Stimulated activated CD4-positive, alpha-beta T cell treated with anti-CD3 and anti-CD28 coated beads, Interleukin-15, amount 100 ng/mL, for 48 hours (primary cell): ENCODE data around the gene HRC.
"Not testable (repeated sequence)": the region's sequence is repeated elsewhere in the genome, so short reads cannot be mapped to it uniquely, and the experiment has no call there.

Source experiments
- DNase-seq, 2 donors: peaks; one replicate each; pipeline ENCODE4 v3.0.0-alpha.2; 2020; ENCODE audit warnings: low read depth in 2 of 2

Gene HRC

DNA sequence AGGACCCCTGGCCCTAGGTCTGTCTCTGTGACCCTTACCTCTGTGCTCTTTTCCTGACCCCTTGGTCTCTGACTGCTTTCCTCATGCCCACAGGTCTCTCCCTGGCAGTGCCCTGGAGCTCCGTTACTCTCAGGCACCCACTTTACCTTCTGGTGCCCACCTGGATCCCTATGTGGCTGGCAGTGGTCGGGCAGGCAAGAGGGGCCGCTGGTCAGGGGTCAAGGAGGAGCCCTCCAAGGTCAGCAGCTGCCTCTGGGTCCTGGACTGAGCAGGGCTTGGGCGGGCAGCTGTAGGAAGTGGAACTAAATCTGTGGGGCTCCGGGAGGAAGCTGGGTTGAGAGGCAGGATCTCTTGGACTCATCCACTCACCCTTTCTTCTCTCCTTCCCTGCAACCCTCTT is 19.5 kb downstream of the HRC start:
- DNase-seq: no peak

DNA sequence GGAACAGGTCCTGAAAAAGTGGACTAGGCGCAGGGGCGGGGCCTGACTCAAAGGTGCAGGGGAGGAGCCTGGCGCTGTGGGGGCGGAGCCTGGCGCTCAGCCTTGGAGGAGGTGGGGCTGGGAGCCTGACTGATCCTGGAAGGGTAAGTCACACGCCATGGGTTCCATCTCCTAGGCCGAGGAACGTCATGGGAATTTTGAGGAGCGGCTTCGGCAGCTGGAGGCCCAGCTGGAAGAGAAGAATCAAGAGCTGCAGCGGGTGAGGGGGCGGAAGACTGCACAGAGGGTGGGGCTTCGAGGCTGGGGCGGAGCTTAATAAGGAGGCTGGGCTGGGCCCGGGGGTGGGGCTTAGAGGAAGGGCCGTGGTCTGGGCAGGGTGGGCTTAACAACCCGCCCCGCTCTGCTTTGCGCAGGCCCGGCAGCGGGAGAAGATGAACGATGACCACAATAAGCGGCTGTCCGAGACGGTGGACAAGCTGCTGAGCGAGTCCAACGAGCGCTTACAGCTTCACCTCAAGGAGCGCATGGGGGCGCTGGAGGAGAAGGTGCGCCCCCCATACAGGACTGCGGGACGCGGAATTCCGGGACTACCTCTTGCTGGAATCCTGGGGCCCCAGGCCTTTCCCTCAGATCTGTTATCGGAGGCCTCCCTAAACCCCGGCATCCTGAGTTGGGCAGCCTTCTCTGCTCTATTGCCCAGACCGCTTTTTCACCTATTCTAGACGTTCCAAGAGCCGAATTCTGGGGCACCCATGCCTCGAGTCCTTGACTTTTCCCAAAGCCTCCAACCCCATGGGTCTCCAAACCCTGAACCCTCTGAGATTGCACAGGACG is 21.4 kb downstream of the HRC start:
- DNase-seq: peak in 1 of 2 donors; percentile 58

DNA sequence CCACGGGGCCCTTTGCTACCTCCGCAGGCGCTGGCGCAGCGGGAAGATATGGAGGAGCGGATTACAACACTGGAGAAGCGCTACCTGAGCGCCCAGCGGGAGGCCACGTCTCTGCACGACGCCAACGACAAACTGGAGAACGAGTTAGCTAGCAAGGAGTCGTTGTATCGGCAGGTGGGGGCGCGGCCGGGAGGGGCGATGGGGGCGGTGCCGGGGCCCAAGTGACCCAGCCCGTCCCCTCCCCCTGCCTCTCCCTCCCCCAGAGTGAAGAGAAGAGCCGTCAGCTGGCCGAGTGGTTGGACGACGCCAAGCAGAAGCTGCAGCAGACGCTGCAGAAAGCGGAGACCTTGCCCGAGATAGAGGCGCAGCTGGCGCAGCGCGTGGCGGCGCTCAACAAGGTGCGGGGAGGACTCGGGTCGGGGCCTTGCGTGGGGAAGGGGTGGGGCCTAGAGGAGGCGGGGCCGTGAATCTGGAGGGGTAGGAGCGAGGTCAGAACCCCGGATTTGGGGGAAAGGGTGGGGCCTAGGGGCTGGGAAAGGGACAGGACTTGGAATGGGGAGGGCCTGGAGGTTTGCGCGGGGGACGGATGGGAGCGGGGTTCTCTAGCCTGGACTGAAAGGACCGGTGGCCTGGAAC is 22.1 kb downstream of the HRC start:
- no peak for DNase-seq

GRCh38 chr19:49130325-49130724 is 24.9 kb downstream of the HRC start:
- DNase-seq: no peak

DNA sequence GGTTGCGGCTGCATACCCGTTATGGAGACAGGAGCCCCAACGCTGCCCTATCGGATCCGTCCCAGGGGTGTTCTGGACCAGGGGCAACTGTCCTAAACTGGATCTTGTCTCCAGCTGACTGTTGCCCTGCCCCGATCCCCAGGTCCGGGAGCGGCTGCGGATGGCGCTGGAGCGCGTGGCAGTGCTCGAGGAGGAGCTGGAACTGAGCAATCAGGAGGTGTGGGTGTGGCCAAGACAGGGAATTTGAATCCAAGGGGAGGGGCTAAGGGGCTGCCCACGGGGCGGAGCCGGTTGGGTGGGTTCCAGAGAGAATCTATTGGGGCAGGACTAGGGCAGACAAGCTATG is 26.0 kb downstream of the HRC start:
- DNase-seq: no peak

- no peak for DNase-seq
Measured at GRCh38 chr19:49128545-49129237, 26.5 kb downstream of the HRC start.

GRCh38 chr19:49127674-49128544 is 27.3 kb downstream of the HRC start:
- peak; percentile 93 to 94 for DNase-seq

- DNase-seq: not testable (repeated sequence)
Measured at GRCh38 chr19:49127225-49127624, 28.0 kb downstream of the HRC start.

DNA sequence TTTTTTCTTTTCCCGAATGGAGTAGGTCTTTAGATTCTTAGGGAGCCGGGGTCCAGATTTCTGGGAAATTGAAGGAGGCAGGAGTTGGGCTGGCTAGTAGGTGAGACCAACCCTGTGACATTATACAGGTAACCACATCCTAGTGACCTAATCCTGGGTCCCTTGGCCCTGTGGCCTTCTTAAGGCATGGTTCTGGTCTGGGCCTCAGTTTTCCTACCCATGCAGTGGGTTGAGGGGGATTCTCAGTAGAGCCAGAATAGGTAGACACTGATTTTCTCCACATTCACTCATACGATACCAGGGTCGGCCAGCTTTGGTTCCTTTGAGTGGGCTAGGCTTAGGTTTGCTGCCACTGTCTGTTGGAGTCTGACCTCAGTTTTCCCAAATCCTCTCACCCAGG is 28.6 kb downstream of the HRC start:
- DNase-seq: no peak

- DNase-seq: no peak
Measured at GRCh38 chr19:49125025-49125731, 30.0 kb downstream of the HRC start.

- DNase-seq: not testable (repeated sequence)
Measured at GRCh38 chr19:49123285-49123684, 31.9 kb downstream of the HRC start.

- DNase-seq: not testable (repeated sequence)
Measured at GRCh38 chr19:49121841-49122240, 33.4 kb downstream of the HRC start.

DNA sequence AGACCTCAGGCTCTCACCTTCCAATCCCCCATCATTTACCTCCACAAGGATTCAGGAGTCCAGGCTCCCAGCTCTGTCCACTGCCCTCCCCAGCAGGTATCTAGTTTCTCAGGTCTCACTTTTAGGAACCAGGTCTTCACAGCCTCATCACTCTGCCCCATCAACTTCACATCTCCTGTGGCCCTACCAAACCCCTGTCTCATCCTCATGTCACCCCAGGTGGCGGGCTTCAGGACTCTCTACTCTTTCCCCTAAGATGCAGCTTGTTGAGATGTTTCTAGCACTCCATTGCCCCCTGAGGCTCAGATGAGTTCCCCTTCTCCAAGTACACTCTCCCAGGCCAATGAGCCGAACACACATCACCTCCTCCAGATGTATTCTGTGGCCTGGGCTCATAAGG is 34.3 kb downstream of the HRC start:
- no peak for DNase-seq

- no peak for DNase-seq
Measured at GRCh38 chr19:49120325-49120683, 34.9 kb downstream of the HRC start.

- DNase-seq: no peak
Measured at GRCh38 chr19:49119411-49120324, 35.5 kb downstream of the HRC start, which contains the start of gene PPFIA3. PPFIA3 (plus strand) TSS chr19:49119544; CDS start chr19:49127874, 8,330 bp downstream.

DNA sequence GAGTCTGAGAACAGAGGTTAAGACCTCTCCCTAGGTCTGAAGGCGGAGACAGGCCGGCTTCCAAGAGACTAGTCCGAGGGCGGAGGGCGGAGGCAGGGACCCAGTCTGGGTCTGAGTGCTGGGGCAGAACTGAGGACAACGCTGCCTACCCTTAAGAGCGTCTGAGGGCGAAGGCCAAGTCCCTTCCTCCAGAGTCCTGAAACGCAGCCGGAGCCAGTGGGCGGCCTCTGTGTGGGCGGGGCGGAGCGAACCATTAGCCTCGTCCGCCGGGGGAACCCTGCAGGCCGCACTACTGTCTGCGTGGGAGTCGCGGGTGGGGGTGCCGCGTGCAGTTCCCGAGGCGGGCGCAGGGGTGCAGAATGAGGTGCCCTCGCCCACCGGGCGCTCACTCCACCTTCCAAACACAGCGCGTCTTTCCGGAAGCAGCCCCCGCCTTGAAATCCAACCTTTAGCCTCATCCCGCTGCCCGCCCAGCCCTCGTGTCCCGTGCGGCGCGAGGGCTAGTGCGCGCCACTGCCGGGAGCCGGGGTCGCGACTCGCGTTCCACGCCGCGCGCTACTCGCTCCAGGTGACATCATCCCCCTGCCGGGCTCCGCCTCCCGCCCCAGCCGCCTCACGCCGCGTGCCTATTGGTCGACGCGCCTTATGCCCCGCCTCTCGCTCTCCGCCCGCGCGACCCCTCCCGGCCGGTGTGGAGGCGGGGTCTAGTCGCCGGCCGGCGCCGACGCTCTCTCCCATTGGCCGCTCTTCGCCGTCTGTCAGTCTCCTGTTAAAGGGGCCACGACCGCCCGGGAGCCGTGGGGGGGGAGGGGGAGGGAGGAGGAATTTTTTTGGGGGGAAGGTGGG is 36.4 kb downstream of the HRC start, which contains the start of gene C19orf73:
Gene C19orf73 (minus strand): TSS at position 579 of the 846 bp plus-strand sequence. CDS start 121 bp downstream, at position 458.
- peak; percentile 92 for DNase-seq

DNA sequence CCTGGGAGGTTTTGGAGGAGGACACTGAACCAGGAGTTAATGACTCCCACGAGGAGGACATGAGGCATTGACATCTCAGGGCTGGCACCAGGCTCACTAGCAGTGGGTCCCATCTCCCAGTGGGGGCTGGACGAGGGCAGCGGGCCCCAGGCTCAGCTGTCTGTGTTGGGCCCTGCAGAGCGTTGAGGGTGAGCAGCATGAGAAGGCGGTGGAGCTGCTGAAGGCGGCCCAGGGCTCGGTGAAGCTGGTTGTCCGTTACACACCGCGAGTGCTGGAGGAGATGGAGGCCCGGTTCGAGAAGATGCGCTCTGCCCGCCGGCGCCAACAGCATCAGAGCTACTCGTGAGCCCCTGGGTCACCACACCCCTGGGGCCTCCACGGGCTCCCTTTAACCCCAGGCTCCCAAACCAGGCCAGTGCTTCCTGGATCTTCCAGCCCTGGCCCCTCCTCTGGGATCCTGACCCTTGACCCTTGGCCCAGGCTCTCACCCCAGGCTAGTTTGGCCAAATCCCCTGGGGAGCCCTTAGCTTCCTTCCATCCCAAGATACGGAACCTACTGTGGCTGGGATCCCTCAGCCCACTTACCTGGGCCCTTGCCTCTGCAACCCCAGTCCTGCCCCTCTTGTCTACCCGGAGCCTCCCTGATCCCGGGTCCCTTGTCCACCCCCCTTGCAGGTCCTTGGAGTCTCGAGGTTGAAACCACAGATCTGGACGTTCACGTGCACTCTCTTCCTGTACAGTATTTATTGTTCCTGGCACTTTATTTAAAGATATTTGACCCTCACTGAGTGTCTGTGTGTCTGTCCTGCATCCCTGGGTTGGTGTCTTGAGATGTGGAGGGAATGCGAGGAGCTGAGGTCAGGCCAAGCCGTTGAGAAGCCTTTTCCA is 37.3 kb downstream of the HRC start:
- DNase-seq: no peak

GRCh38 chr19:49116544-49116943 is 38.7 kb downstream of the HRC start:
- DNase-seq: no peak
